GM06990 (cell line): ENCODE data around the gene ACOT7.

Experiments
- DNase-seq: peaks from one replicate; pipeline ENCODE4 v3.0.0-alpha.2; 2011; ENCODE audit not compliant: insufficient read length; ENCODE audit errors: extremely low read depth
- H3K27me3 ChIP-seq: replicated peaks from 2 replicates; pipeline ENCODE4 v1.6.0; 2011; ENCODE audit warnings: low read length; ENCODE audit not compliant: control insufficient read depth, insufficient read depth
- H3K36me3 ChIP-seq: 2 replicates; pipeline ENCODE4 v1.5.1; 2011; ENCODE audit warnings: low read length; ENCODE audit not compliant: control insufficient read depth, insufficient read depth
- H3K4me3 ChIP-seq: replicated peaks from 2 replicates; pipeline ENCODE4 v1.5.1; 2011; ENCODE audit warnings: low read depth, mild to moderate bottlenecking, control low read depth, low read length
- TF ChIP-seq, protein P1 (sequence below): IDR thresholded peaks from 2 replicates; pipeline ENCODE4 v1.5.1; 2011; ENCODE audit warnings: low read length, control low read depth, mild to moderate bottlenecking, inconsistent platforms; ENCODE audit not compliant: insufficient read depth, poor library complexity, severe bottlenecking

ACOT7 gene

DNA sequence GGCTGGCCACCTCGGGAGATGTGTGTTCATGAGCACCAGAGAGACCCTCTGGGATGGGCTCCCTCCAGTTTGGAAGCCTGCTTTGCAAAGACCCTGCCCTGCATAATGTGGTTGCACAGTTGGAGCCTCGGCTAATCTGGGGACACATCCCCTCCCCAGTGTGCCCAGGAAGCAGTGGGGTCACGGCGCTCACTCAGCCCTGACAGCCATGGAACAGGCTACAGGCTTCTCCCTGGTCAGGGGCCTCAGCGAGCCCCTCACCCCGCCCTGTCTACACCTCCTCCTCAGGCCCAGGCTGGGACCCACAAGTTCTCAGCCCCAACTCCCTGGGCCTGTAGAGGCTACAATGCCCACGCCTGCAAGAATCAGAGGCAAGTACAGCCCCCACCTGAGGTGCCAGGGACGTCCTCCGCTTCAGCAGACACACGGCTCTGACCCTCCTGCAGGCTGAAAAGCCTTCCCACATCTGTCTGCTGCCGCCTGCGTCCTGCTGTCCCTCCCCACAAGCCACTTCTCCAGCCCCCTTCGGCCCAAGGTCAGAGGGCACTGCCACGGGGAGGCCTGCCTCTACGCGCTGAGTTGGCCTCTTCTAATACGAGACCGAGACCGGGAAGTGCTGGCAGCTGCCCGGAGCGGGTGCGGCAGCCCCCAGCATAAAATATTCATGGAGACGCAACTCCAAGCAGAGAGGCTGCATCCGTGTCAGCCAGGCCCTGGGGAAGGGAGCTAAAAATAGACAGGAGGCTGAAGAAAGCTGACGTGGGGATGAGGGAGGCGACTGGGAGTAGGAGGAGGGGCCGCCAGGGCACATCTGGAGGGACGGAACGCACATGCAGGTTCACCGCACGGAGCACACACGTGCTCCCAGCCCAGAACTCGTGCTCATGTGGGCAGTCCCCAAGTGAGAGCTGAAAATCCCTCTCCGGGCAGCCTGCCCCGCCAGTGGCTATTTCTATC lies 117.5 kb downstream of the ACOT7 start:
- no peak for DNase-seq
- no peak overlapping the region for H3K4me3 ChIP-seq
- peaks cover 6% of the 10 kb centered on the region for H3K36me3 ChIP-seq
- H3K27me3 ChIP-seq: no peaks in the 10 kb centered on the region
- TF ChIP-seq, protein P1, sequence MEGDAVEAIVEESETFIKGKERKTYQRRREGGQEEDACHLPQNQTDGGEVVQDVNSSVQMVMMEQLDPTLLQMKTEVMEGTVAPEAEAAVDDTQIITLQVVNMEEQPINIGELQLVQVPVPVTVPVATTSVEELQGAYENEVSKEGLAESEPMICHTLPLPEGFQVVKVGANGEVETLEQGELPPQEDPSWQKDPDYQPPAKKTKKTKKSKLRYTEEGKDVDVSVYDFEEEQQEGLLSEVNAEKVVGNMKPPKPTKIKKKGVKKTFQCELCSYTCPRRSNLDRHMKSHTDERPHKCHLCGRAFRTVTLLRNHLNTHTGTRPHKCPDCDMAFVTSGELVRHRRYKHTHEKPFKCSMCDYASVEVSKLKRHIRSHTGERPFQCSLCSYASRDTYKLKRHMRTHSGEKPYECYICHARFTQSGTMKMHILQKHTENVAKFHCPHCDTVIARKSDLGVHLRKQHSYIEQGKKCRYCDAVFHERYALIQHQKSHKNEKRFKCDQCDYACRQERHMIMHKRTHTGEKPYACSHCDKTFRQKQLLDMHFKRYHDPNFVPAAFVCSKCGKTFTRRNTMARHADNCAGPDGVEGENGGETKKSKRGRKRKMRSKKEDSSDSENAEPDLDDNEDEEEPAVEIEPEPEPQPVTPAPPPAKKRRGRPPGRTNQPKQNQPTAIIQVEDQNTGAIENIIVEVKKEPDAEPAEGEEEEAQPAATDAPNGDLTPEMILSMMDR: no peak

- Histone ChIP-seq H3K4me3 (no peak overlapping the region), H3K27me3 (no peaks in the 10 kb centered on the region), H3K36me3 (no peaks in the 10 kb centered on the region; the same call in none of the 2 replicates)
- DNase-seq: no peak
- TF ChIP-seq, protein P1: no peak
Observed at GRCh38 chr1:6274622-6275139, 118.9 kb downstream of the ACOT7 start.

DNA sequence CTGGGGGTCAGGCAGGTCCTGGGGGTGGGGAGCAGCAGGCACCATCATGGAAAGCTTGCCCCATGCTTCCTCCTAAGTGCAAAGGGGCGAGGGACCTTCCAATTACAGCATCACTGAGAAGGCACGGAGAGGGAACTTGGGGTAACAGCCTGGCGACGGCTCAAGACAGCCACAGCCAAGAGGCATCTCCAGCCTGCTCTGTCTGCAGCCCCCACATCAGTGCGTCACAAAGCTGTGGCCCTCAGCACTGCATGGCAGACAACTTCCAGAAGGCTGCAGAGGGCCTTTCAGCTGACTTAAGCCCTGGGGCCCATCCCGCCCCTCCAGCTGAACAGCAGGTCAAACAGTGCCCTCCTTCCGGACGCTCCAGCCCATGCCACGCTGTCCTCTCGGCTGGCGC lies 119.5 kb downstream of the ACOT7 start:
- Histone ChIP-seq H3K27me3 (no peaks in the 10 kb centered on the region), H3K36me3 (no peaks in the 10 kb centered on the region; the same call in none of the 2 replicates), H3K4me3 (no peak overlapping the region)
- TF ChIP-seq, protein P1: no peak
- DNase-seq: no peak

DNA sequence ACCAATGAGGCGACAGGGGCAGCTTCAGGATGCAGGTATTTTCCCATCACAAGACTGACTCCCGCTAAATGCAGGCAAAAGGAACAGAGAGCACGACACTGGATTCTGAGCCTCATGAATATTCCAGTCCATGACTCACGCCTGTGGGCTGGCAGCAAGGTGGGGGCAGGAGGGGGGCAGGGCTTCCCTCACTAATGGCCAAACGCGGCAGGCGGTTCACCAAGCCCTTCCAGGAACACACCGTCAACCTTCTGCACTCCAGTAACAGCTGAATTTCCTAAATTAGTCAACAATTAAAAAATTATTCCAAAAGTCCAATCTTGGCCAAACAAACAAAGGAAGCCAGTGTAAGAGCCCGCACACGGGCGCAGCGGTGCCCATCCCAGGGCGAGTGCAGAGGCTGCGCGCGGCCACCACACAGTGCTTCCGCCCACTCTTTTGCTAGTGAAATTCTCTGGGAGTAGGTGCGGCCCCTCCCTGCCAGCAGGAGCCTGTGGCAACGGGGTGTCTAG lies 120.1 kb downstream of the ACOT7 start:
- Histone ChIP-seq H3K27me3 (no peaks in the 10 kb centered on the region), H3K36me3 (no peaks in the 10 kb centered on the region; the same call in none of the 2 replicates), H3K4me3 (no peak overlapping the region)
- TF ChIP-seq, protein P1: no peak
- no peak for DNase-seq

GRCh38 chr1:6272868-6273267 lies 120.7 kb downstream of the ACOT7 start:
- no peaks in the 10 kb centered on the region for H3K27me3 ChIP-seq
- DNase-seq: no peak
- H3K36me3 ChIP-seq: no peaks in the 10 kb centered on the region; the same call in none of the 2 replicates
- H3K4me3 ChIP-seq: no peak overlapping the region
- TF ChIP-seq, protein P1: no peak
